Measurements from ENCODE around the gene FUT3. TPM values are rescaled to one million over a fixed set of nuclear protein-coding genes. Genes with fewer than 3 reads are reported as not detected.

FUT3 gene
- total RNA-seq, 2 experiments from 2014 or later, result not detected

GRCh38 chr19:5795382-5795919 is 55.8 kb downstream of the FUT3 start:
- DNase-seq (no peak), ATAC-seq (no peak)
- H3K27me3 Mint-ChIP-seq, result peaks cover 9% of the 10 kb centered on the region
- TF ChIP-seq CTCF (IDR thresholded peaks at IDR 0.05), result no peak
- no peak overlapping the region for H3K27ac Mint-ChIP-seq
- H3K36me3 Mint-ChIP-seq (ENCODE audit: low read depth), result peaks cover 7% of the 10 kb centered on the region
- intact Hi-C loops (cut with micrococcal nuclease), result loop anchor here (10.0 kb wide), 1 partner anchor 101 kb away; the partner anchor contains the start of gene RPL36
- POLR2A ChIA-PET, result no interaction called here
- CTCF ChIA-PET, result interaction anchor here (1.4 to 3.8 kb wide), 2 partner anchors 8 to 90 kb away, joined by 3 to 25 read pairs; partner anchors contain the start of gene NRTN
- no peaks in the 10 kb centered on the region for H3K9me3 Mint-ChIP-seq
- H3K4me3 Mint-ChIP-seq, result no peak overlapping the region
- peaks cover 5% of the 10 kb centered on the region for H3K4me1 Mint-ChIP-seq (ENCODE audit: low read depth)

- ATAC-seq (no peak), DNase-seq (no peak)
- ChIA-PET POLR2A (interaction anchor here (1.0 to 1.8 kb wide), 3 partner anchors 35 to 111 kb away, joined by 3 to 4 read pairs (median 3); partner anchors contain the start of gene RPL36), CTCF (interaction anchor here (0.6 to 3.8 kb wide), 5 partner anchors 8 to 114 kb away, joined by 3 to 25 read pairs (median 4); partner anchors contain the start of genes NRTN and RPL36)
- TF ChIP-seq CTCF (IDR thresholded peaks at IDR 0.05), result no peak
- H3K4me1 Mint-ChIP-seq (ENCODE audit: low read depth), result peaks cover 17% of the 10 kb centered on the region
- peaks cover 20% of the 10 kb centered on the region for H3K36me3 Mint-ChIP-seq (ENCODE audit: low read depth)
- peaks cover 1% of the 10 kb centered on the region for H3K27me3 Mint-ChIP-seq
- intact Hi-C loops (cut with micrococcal nuclease), result loop anchor here (5.0 to 10.0 kb wide), 2 partner anchors 98 to 184 kb away; partner anchors contain the start of genes RANBP3 and RPL36
- no peak overlapping the region for H3K27ac Mint-ChIP-seq
- no peak overlapping the region for H3K4me3 Mint-ChIP-seq
- no peaks in the 10 kb centered on the region for H3K9me3 Mint-ChIP-seq
These were observed 58.1 kb downstream of the FUT3 start for GRCh38 chr19:5793188-5793587.

Other genes with a start within 250 kb of the FUT3 start
- 10 to 100 TPM; 70.8 to 78.0 TPM for gene SAFB2, start 228.7 kb downstream of the FUT3 start, total RNA-seq
- gene SAFB, start 228.4 kb downstream of the FUT3 start, total RNA-seq, result 100 to 1,000 TPM; 124 to 132 TPM
- 10 to 100 TPM; 49.4 TPM for gene MICOS13, start 170.9 kb downstream of the FUT3 start, total RNA-seq
- gene HSD11B1L, start 170.4 kb downstream of the FUT3 start, total RNA-seq, result 1 to 10 TPM; 2.7 to 3.5 TPM
- 1,000 to 10,000 TPM; 1,711 to 1,715 TPM for gene RPL36, start 161.2 kb downstream of the FUT3 start, total RNA-seq
- gene LONP1, start 131.3 kb downstream of the FUT3 start, total RNA-seq, result 100 to 1,000 TPM; 324 to 342 TPM
- gene CATSPERD, start 130.8 kb downstream of the FUT3 start, total RNA-seq, result not detected
- gene PRR22, start 66.7 kb downstream of the FUT3 start, total RNA-seq, result 1 to 10 TPM; 4.4 to 5.0 TPM
- gene DUS3L, start 60.3 kb downstream of the FUT3 start, total RNA-seq, result 10 to 100 TPM; 69.6 to 74.5 TPM
- gene NRTN, start 46.4 kb downstream of the FUT3 start, total RNA-seq, result under 1 TPM in 1 of 2 experiments, not detected in 1; 0.72 TPM
- not detected for gene FUT6, start 11.7 kb downstream of the FUT3 start, total RNA-seq
- not detected for gene FUT5, start 19.1 kb upstream of the FUT3 start, total RNA-seq
- 100 to 1,000 TPM; 233 to 237 TPM for gene NDUFA11, start 52.3 kb upstream of the FUT3 start, total RNA-seq
- 1 to 10 TPM; 1.2 to 2.5 TPM for gene VMAC, start 53.4 kb upstream of the FUT3 start, total RNA-seq
- gene CAPS, start 62.8 kb upstream of the FUT3 start, total RNA-seq, result 1 to 10 TPM; 2.1 to 2.8 TPM
- 10 to 100 TPM; 74.3 to 87.5 TPM for gene RANBP3, start 126.7 kb upstream of the FUT3 start, total RNA-seq